Omental fat pad (tissue), 4 donors: ENCODE data around the gene TMEM138. TPM values are rescaled to one million over a fixed set of nuclear protein-coding genes. Genes with fewer than 3 reads are reported as not detected.

Source experiments
- ATAC-seq: fragments of 150-250 bp; one replicate; pipeline ENCODE4 v1.9.1; 2016; ENCODE audit warnings: mild to moderate bottlenecking, moderate library complexity; ENCODE audit not compliant: low FRiP score
- DNase-seq: peaks from one replicate; pipeline ENCODE4 v3.0.0-alpha.2; 2019; ENCODE audit warnings: low spot score
- total RNA-seq, 4 donors: library from RNA; depleted of rRNA; stranded (reverse); fragments of >200 nt; gene quantifications; one replicate each; pipeline ENCODE4 v1.1.0, GENCODE V29; 2016
- TF ChIP-seq, protein P1 (sequence below), 3 donors: fragments of 450-650 bp; IDR thresholded peaks; one replicate each; pipeline ENCODE4 v1.5.1; 2016 to 2017; ENCODE audit warnings: antibody characterized with exemption in 3 of 3, mild to moderate bottlenecking in 3 of 3, moderate library complexity in 2 of 3

Gene TMEM138
- total RNA-seq, 4 donors from 2014 or later: 31.6 to 40.8 (median 38.1) TPM

DNA sequence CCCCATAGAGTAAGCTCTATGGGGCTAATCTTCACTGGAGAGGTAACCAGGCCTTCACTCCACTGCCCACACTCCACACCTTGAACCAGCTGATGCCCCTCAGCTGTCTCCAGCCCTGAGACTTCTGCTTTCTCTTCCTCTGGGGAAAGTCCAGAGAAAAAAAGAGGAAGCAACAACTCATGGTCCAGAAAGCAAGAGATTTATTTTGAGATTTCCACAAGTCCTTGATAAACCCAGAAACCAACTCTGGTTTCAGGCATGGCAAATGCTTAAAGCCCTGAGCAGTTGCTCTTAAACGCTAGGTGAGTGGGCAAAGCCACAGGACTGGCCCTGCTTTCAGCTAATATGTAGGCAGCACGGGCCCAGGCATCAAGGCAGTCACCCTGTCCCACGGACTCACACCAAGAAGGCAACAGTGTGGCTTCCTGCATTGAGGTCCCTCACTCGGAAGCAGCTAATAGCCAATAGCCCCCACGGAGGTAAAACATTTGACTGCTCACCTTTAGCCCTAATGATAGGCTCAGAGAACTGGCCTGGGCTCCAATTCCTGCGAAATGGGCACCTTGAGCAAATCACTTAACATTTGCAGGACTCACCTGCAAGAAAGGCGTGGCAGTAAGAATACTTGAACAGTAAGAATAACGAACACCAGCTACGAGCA, 4.8 kb upstream of the TMEM138 start:
- no peak for ATAC-seq
- TF ChIP-seq, protein P1, sequence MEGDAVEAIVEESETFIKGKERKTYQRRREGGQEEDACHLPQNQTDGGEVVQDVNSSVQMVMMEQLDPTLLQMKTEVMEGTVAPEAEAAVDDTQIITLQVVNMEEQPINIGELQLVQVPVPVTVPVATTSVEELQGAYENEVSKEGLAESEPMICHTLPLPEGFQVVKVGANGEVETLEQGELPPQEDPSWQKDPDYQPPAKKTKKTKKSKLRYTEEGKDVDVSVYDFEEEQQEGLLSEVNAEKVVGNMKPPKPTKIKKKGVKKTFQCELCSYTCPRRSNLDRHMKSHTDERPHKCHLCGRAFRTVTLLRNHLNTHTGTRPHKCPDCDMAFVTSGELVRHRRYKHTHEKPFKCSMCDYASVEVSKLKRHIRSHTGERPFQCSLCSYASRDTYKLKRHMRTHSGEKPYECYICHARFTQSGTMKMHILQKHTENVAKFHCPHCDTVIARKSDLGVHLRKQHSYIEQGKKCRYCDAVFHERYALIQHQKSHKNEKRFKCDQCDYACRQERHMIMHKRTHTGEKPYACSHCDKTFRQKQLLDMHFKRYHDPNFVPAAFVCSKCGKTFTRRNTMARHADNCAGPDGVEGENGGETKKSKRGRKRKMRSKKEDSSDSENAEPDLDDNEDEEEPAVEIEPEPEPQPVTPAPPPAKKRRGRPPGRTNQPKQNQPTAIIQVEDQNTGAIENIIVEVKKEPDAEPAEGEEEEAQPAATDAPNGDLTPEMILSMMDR (IDR thresholded peaks at IDR 0.05): no peak
- DNase-seq: no peak

DNA sequence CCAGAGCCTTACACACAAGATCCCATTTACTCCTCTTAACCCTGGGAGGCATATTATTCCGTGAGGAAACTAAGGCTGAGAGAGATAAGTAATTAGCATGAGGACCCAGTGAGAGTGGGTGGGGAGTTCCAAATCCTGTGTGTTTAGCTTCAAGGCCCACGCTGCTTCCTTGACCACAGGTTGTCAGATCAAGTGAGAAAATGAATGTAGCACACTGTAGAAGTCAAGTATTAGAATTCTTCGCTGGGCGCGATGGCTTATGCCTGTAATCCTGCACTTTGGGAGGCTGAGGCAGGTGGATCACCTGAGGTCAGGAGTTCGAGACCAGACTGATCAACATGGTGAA, 4.3 kb upstream of the TMEM138 start:
- ATAC-seq (no peak), DNase-seq (no peak)
- TF ChIP-seq, protein P1 (IDR thresholded peaks at IDR 0.05): no peak

DNA sequence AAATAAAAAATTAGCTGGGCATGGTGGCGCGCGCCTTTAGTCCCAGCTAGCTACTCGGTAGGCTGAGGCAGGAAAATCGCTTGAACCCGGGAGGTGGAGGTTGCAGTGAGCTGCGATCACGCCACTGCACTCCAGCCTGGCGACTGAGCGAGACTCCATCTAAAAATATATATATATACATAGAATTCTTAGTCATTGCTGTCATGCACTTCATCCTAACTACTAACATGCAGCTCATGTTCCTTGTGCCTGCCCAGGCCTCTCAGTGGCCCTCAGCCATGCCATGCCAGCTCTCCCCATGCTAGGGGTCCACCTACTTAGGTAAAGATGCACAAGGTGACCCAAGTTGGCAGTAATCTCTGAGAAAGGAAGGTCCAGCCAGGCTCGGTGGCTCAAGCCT, 3.6 kb upstream of the TMEM138 start:
- TF ChIP-seq, protein P1 (IDR thresholded peaks at IDR 0.05): no peak

DNA sequence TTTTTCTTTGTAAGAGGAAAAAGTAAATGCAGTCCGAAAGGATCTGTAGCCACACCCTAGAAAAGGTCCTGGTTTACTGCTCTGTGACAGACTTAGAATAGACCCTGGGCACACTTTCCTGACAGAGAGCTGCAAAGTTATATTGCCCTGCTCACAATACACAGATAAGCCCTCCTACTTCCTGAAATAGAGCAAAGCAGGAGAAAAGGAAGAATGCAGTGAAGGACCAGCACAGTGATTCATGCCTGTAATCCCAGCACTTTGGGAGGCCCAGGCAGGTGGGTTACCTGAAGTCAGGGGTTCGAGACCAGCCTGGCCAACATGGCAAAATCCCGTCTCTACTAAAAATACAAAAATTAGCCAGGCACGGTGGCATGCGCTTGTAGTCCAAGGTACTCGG, 2.7 kb upstream of the TMEM138 start:
- TF ChIP-seq, protein P1 (IDR thresholded peaks at IDR 0.05): no peak
- DNase-seq: no peak
- ATAC-seq: no peak

More for the DNA sequence above, 3.6 kb upstream of the TMEM138 start:
- DNase-seq: no peak
- ATAC-seq: no peak

DNA sequence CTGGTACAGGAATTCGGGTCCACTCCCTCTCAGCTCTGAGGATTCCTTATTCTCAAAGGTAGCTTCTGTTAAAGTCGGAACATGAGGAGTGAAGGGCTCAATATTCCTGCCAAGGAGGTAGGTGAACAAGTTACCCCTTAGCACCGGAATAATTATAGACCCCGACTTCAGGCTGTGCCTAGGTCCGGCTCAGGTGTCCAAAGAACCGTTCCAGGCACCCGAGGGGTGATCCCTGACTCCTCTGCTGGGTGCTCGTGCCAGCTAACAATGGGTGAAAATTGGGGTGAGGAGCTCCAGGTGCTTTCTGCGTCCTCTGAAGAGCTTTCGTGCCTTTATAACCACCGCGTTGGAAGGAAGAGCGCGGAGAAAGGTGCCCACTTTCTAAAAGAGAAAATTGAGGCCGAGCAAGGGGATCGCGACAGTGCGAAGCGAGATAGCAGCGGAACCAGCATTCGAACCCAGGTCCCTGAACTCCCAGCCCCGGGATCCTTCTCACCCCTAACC, 885 bp upstream of the TMEM138 start:
- no peak for DNase-seq
- TF ChIP-seq, protein P1 (IDR thresholded peaks at IDR 0.05): no peak
- ATAC-seq: no peak

DNA sequence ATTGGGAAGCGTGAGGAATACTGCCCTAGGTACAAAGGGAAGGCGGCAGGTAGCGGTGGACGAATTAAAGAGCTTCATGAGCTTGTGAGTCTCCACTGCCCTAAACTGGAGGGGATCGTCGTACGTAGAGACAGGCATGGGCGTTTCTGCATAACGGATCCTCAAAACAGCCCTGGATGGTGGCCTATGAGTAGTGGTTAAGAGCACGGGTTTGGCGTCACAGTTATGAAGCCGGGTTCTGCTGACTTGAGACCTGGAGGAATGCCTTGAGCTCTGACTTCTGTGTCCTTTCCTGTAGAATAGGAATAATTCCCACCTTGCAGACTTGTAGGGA, 335 bp downstream of the TMEM138 start:
- peak; percentile 30 for ATAC-seq
- TF ChIP-seq, protein P1 (IDR thresholded peaks at IDR 0.05): no peak

DNA sequence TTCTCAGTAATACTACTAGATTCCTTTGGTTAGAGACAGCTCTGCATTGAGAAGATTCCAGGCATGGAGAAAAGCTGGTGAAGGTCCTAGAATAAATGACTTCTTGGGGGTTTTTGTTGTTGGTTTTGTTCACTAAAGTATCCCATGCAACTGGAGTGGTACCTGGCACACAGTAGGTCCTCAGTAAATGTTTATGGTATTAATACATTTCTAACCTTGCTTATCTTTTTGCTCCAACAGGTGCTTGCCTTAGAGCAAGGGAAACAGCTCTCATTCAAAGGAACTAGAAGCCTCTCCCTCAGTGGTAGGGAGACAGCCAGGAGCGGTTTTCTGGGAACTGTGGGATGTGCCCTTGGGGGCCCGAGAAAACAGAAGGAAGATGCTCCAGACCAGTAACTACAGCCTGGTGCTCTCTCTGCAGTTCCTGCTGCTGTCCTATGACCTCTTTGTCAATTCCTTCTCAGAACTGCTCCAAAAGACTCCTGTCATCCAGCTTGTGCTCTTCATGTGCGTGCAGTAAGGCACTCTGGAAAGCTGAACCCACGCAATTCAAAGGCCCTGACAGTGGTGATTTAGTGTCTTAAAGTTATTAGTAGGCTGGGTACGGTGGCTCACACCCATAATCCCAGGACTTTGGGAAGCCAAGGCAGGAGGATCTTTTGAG, 2.0 kb downstream of the TMEM138 start:
- TF ChIP-seq, protein P1 (IDR thresholded peaks at IDR 0.05): no peak
- DNase-seq: no peak
- no peak for ATAC-seq

More for the DNA sequence above, 335 bp downstream of the TMEM138 start:
- no peak for DNase-seq
